Femur (tissue), 1 donor: ENCODE measurements around the gene IQGAP2.
"Not testable (repeated sequence)": the region's sequence is repeated elsewhere in the genome, so short reads cannot be mapped to it uniquely, and the experiment has no call there.

Experiments
- DNase-seq: peaks from one replicate; pipeline ENCODE4 v3.0.0-alpha.2; 2017

Gene IQGAP2, protein sequence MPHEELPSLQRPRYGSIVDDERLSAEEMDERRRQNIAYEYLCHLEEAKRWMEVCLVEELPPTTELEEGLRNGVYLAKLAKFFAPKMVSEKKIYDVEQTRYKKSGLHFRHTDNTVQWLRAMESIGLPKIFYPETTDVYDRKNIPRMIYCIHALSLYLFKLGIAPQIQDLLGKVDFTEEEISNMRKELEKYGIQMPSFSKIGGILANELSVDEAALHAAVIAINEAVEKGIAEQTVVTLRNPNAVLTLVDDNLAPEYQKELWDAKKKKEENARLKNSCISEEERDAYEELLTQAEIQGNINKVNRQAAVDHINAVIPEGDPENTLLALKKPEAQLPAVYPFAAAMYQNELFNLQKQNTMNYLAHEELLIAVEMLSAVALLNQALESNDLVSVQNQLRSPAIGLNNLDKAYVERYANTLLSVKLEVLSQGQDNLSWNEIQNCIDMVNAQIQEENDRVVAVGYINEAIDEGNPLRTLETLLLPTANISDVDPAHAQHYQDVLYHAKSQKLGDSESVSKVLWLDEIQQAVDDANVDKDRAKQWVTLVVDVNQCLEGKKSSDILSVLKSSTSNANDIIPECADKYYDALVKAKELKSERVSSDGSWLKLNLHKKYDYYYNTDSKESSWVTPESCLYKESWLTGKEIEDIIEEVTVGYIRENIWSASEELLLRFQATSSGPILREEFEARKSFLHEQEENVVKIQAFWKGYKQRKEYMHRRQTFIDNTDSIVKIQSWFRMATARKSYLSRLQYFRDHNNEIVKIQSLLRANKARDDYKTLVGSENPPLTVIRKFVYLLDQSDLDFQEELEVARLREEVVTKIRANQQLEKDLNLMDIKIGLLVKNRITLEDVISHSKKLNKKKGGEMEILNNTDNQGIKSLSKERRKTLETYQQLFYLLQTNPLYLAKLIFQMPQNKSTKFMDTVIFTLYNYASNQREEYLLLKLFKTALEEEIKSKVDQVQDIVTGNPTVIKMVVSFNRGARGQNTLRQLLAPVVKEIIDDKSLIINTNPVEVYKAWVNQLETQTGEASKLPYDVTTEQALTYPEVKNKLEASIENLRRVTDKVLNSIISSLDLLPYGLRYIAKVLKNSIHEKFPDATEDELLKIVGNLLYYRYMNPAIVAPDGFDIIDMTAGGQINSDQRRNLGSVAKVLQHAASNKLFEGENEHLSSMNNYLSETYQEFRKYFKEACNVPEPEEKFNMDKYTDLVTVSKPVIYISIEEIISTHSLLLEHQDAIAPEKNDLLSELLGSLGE (N-terminal part only)

DNA sequence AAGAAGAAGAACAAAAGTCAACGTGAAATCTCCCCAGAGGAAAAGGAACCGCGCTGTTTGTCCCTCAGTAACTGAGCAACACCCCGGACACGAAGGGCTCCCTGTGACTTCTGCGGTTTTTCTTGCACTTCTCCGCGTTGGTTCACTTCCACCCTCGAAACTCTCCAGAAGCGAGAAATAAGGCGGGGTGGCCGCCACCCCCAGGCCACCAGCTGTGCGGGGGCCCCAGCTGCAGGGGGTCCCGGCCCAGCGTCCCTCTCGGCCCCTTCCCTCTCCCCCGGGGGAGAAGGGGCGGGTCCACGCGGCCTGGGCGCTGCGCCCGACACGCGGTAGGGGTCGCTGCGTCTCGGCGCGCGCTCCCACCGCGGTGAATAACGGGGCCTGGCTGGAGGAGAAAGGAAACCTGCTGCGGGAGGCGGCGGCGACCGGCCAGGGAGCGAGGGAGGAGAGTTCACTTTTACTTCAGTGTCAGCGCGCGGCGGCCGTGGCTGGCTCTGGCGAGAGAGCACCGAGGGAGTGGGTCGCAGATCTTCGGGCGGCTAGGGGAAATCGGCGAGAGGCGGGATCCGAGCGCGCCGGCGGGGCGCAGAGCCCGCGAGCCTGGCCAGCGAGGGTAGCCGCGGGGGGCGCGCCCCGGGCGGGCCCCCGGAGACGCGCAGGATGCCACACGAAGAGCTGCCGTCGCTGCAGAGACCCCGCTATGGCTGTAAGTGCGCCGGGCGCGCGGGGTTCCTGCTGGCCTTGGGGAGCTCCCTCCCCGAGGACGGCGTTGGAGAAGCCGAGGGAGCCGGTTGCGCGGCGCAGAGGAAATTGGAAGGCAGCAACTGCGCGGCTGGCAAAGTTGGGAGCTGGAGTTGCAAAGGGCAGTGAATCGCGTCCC is at the start of gene IQGAP2:
TSS of gene IQGAP2 (plus strand) at position 400 of the 880 bp plus-strand sequence. CDS start at position 661, 261 bp downstream.
- DNase-seq, result peak; percentile 89

DNA sequence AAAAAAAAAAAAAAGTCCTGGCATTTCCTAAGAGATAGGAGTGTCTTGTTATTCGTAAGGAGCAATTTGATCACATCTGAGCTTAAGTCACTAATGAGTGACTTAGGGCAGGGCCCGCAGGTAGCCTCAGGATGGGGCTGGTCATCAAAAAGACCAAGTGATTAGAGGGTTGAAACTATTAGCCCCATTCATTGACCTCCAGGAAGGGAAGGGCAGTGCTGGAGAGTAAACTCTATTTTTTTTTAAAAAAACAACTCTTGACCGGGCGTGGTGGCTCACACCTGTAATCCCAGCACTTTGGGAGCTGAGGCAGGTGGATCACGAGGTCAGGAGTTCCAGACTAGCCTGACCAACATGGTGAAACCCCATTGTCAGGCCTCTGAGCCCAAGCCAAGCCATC is 46.2 kb upstream of the IQGAP2 start:
- no peak for DNase-seq

DNA sequence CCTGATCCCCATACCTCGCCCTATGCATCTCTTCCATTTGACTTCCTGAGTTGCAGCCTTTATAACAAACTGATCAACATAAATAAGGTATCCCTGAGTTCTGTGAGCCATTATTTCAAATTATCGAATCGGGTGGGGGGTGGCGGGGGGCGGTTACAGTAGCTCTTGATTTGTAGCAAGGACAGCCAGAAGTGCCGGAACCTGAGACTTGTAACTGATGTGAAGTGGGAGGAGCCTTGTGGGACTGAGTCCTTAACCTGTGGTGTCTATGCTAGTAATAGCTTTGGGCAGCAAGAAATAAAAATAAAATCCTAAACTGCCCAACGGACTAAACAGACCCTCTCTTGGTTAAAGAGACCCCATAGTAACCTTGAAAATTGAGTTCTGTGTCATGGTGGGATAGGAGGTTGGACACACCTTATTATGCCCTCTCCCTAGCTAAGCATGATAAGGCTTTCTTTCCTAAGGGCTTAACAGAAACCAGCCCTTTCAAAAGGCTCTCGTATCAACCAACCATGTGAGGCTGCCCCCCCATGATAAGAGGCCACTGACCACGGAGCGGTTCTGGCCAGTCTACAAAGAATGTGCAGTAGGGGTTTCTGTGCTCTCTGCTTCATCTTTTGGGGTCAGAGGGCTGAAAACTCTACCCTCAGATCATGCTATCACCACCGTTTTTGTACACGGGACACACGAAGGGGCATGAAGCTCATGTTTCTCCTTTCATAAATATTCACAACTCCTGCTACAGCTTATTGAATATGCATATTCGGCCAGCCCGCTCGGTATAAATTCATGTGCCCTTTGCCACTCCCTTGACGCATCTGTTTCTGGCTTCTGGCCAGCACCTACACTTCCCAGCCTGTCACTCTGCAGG is 39.5 kb upstream of the IQGAP2 start:
- DNase-seq, result peak; percentile 53

DNA sequence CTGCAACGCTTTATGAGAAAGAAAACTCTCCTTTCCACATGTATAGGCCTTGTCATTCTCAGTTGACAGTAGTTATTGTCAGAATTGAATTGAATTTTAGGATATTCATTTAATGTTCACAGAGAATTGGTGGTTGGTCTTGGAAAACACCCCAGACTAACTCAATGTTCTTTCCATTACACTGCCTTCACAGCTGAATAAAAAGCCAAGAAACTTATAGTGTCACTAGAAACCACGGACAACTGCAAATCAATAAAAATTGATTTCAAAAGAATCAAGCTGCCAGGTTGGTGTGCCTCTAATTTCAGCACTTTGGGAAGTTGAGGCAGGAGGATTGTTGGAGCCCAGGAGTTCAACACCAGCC is 38.9 kb upstream of the IQGAP2 start:
- DNase-seq, result no peak

DNA sequence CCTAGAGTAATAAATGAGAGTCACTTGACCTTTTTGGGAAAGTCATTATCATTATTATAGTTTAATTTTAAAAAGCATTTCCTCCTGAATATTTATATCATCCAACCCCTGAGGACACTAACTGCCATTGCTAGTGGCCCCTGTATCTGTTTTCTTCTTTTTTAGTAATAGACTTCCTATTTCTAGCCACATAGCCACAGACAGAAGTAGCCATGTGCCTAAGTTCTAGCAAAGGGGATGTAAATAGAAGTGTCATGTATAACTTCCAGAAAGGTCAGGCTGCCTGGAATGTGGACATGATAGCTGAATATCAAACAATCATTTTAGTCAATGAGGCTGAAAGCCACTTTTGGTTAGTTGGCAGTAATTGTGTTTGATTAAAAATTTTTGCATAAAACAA is 37.5 kb upstream of the IQGAP2 start:
- no peak for DNase-seq

DNA sequence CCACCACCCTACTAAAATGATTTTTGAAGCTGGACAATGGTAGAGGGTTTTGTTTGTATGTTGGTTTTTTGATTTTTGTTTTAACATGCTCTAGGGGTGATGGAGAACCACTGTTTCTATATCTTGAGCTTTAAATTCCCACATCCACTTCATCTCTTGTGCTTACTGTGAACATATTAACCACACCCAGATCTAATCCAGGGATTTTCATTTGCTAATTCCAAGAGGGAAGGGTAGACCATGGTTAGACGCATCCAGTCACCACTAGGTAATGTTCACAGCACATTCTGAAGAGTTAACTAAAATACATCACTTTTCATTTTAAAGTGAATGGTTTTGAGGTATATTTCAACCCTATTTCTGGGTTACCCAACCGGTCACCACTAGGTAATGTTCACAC is 36.5 kb upstream of the IQGAP2 start:
- no peak for DNase-seq

- DNase-seq, result no peak
Measured at GRCh38 chr5:76367623-76368371, 35.3 kb upstream of the IQGAP2 start.

GRCh38 chr5:76368941-76369340 is 34.1 kb upstream of the IQGAP2 start:
- DNase-seq, result no peak

DNA sequence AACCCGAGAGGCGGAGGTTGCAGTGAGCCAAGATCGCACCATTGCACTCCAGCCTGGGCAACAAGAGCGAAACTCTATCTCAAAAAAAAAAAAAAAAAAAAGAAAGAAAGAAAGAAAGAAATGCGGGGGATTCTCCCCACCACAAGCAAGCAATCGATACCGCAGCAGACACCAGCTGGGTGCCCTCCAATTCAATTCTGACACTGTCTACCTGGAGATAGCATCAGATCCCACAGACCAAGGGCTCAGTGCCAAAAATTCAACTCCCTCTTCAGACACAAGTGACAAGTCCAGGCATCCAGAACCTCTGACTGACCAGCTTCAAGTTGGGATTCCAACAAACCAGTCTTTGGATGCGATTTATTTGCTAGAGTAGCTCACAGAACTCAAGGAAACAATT is 33.4 kb upstream of the IQGAP2 start:
- DNase-seq, result not testable (repeated sequence)

- no peak for DNase-seq
Measured at GRCh38 chr5:76371960-76372322, 31.1 kb upstream of the IQGAP2 start.

GRCh38 chr5:76372323-76373054 is 30.6 kb upstream of the IQGAP2 start:
- DNase-seq, result no peak

GRCh38 chr5:76376148-76376865 is 26.8 kb upstream of the IQGAP2 start:
- DNase-seq, result no peak

- DNase-seq, result no peak
Measured at GRCh38 chr5:76376866-76377230, 26.2 kb upstream of the IQGAP2 start.

- DNase-seq, result no peak
Measured at GRCh38 chr5:76378355-76378754, 24.7 kb upstream of the IQGAP2 start.

- DNase-seq, result no peak
Measured at GRCh38 chr5:76379316-76379715, 23.8 kb upstream of the IQGAP2 start.

DNA sequence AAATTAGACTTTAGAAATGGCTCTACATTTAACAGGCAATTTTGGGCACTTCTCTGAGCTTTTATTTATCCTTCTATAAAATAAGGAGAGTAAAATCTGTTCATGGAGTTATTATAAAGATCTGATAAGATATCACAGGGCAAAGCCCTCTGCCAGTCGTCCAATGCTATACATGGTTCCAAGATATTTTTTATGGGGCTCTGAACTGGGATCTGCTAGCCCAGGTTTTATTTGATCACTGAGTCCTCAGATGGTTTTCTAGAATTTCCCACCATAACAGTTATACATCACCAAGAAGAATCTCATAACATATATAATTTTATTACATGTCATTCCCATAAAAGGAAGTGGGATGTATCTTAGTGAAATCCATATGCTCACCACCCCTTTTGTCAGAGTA is 23.2 kb upstream of the IQGAP2 start:
- no peak for DNase-seq

GRCh38 chr5:76380346-76381066 is 22.6 kb upstream of the IQGAP2 start:
- no peak for DNase-seq

DNA sequence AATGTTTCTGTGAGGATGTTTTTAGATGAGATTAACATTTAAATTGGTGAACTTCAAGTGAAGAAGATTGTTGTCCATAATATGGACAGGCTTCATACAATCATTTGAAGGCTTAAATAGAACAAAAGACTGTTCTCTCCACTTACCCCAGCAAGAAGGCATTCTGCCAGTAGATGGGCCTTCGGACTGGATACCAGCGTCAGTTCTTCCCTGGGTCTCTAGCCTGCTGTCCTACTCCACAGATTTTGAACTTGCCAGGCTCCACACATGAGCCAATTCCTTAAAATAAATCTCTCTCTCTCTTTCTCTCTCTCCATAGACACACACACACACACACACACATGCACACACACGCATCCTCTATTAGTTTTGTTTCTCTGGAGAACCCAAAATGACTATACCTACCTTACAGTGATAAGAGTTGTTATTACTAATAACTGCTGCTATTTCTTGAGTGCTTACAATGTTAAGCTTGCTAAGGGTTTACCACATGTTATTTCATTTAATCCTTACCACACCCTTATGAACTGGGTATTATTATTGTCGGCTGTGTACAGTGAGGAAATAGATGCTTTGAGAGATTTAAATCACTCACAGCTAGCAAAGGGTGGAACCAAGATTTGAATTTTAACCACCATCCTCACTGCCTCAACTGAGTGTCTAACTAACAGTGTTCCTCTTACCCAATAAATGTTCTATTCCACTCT is 19.8 kb upstream of the IQGAP2 start:
- DNase-seq, result no peak
